ENCODE results near the gene RASAL1. TPM values are rescaled to one million over a fixed set of nuclear protein-coding genes. Genes with fewer than 3 reads are reported as not detected.

The RASAL1 gene
- total RNA-seq, 1 donor = not detected

DNA sequence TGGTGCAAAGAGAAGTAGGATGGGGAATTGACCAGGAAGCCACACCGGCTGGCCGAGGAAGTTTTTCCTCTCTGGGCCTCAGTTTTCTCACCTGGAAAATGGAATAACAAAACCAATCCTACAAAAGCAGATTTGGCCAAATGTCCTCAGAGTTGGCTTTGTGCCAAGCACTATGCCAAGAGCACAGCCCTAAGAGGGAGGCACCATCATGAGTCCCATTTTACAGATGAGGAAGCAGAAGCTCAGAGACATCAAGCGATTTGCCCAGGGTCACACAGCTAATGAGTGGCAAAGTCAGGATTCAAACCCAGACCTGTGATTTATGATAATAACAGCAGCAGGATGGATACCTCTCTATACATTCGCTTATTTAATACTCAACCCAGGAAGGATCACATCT, 27.3 kb downstream of the RASAL1 start:
- no peak overlapping the region for H3K27ac ChIP-seq (ENCODE audit: low read depth, low read length)
- DNase-seq (ENCODE audit: insufficient read length, low spot score, missing footprints) = peak; percentile 69
- no peak overlapping the region for H2AFZ ChIP-seq (ENCODE audit: low read length)
- TF ChIP-seq, protein P1, sequence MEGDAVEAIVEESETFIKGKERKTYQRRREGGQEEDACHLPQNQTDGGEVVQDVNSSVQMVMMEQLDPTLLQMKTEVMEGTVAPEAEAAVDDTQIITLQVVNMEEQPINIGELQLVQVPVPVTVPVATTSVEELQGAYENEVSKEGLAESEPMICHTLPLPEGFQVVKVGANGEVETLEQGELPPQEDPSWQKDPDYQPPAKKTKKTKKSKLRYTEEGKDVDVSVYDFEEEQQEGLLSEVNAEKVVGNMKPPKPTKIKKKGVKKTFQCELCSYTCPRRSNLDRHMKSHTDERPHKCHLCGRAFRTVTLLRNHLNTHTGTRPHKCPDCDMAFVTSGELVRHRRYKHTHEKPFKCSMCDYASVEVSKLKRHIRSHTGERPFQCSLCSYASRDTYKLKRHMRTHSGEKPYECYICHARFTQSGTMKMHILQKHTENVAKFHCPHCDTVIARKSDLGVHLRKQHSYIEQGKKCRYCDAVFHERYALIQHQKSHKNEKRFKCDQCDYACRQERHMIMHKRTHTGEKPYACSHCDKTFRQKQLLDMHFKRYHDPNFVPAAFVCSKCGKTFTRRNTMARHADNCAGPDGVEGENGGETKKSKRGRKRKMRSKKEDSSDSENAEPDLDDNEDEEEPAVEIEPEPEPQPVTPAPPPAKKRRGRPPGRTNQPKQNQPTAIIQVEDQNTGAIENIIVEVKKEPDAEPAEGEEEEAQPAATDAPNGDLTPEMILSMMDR (IDR thresholded peaks at IDR 0.05; ENCODE audit: extremely low read depth, low read depth, low read length) = no peak
- peaks cover 4% of the 10 kb centered on the region for H3K27me3 ChIP-seq (ENCODE audit: insufficient read depth, low read length)
- H4K20me1 ChIP-seq (ENCODE audit: insufficient read depth, low read length) = no peaks in the 10 kb centered on the region
- H3K79me2 ChIP-seq (ENCODE audit: insufficient read depth, low read length) = no peaks in the 10 kb centered on the region
- no peaks in the 10 kb centered on the region for H3K9me3 ChIP-seq (ENCODE audit: low read depth, low read length)
- H3K4me2 ChIP-seq (ENCODE audit: insufficient read depth, low read length) = no peak overlapping the region
- no peaks in the 10 kb centered on the region for H3K36me3 ChIP-seq (ENCODE audit: insufficient read depth, low read length)
- H3K4me3 ChIP-seq (ENCODE audit: insufficient read depth, low read length) = no peak overlapping the region
- no peaks in the 10 kb centered on the region for H3K4me1 ChIP-seq (ENCODE audit: insufficient read depth, low read length)

DNA sequence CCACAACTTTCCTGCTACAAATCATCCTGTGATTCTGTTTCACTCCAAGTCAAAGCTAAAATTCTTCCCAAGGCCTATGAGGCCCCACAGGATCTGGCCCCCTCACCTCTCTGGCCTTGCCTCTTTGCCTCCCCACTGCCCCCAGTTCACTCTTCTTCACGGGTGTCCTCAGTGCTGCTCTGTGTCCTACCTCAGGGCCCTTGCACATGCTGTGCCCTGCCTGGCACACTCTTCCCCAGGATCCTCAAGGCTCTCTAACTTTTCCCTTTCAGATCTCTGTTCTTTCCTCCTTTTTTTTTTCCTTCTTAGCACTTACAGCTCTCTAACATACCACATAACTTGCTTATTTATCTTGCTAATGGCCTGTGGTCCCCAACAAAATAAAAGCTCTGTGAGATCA, 29.2 kb downstream of the RASAL1 start:
- Histone ChIP-seq H3K9me3 (ENCODE audit: low read depth, low read length) (no peaks in the 10 kb centered on the region), H3K4me1 (ENCODE audit: insufficient read depth, low read length) (no peaks in the 10 kb centered on the region)
- peak; percentile 13 for DNase-seq (ENCODE audit: insufficient read length, low spot score, missing footprints)

DNA sequence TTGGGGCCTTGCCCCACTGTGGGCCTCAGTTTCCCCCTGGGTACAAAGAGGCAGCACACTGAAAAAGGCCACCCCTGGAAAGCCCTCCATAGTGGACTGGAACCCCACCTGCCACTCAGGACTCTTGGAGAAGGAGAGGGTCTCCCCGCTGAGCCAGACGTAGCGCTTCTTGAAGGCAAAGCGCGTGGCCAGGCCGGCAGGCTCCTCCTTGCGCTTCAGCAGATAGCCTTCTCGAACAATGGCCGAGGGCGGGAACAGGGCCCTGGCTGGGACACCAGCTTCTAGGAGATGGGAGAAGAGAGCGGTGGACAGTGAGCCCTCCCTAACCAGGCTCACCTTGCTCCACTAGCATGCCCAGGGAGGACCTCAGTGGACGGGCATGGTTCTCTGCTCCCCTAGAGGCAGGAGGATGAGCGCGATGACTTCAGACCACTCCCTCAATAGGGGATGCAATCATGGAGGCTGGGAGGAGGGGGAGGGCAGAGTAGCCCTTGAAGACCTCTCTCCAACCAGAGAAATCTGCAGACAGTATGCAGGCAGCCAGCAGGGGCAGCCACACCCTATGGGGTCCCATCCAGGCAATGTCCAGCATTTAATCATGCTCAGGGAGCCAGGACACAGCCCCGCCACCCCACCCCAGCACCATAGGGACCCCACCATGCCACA, 29.8 kb downstream of the RASAL1 start:
- Histone ChIP-seq H3K9me3 (ENCODE audit: low read depth, low read length) (no peaks in the 10 kb centered on the region), H3K4me1 (ENCODE audit: insufficient read depth, low read length) (no peaks in the 10 kb centered on the region), H3K27me3 (ENCODE audit: insufficient read depth, low read length) (no peaks in the 10 kb centered on the region), H3K4me3 (ENCODE audit: insufficient read depth, low read length) (no peak overlapping the region), H3K27ac (ENCODE audit: low read depth, low read length) (no peak overlapping the region), H4K20me1 (ENCODE audit: insufficient read depth, low read length) (no peaks in the 10 kb centered on the region), H2AFZ (ENCODE audit: low read length) (no peak overlapping the region), H3K4me2 (ENCODE audit: insufficient read depth, low read length) (no peak overlapping the region), H3K36me3 (ENCODE audit: insufficient read depth, low read length) (no peaks in the 10 kb centered on the region), H3K79me2 (ENCODE audit: insufficient read depth, low read length) (no peaks in the 10 kb centered on the region)
- DNase-seq (ENCODE audit: insufficient read length, low spot score, missing footprints) = peak; percentile 26
- TF ChIP-seq, protein P1 (IDR thresholded peaks at IDR 0.05; ENCODE audit: extremely low read depth, low read depth, low read length) = no peak

More for the DNA sequence above, 29.2 kb downstream of the RASAL1 start:
- Histone ChIP-seq H3K79me2 (ENCODE audit: insufficient read depth, low read length) (no peaks in the 10 kb centered on the region), H4K20me1 (ENCODE audit: insufficient read depth, low read length) (no peaks in the 10 kb centered on the region), H3K36me3 (ENCODE audit: insufficient read depth, low read length) (no peaks in the 10 kb centered on the region), H3K27me3 (ENCODE audit: insufficient read depth, low read length) (no peaks in the 10 kb centered on the region), H3K4me2 (ENCODE audit: insufficient read depth, low read length) (no peak overlapping the region), H3K4me3 (ENCODE audit: insufficient read depth, low read length) (no peak overlapping the region), H2AFZ (ENCODE audit: low read length) (no peak overlapping the region), H3K27ac (ENCODE audit: low read depth, low read length) (no peak overlapping the region)
- TF ChIP-seq, protein P1 (IDR thresholded peaks at IDR 0.05; ENCODE audit: extremely low read depth, low read depth, low read length) = no peak

DNA sequence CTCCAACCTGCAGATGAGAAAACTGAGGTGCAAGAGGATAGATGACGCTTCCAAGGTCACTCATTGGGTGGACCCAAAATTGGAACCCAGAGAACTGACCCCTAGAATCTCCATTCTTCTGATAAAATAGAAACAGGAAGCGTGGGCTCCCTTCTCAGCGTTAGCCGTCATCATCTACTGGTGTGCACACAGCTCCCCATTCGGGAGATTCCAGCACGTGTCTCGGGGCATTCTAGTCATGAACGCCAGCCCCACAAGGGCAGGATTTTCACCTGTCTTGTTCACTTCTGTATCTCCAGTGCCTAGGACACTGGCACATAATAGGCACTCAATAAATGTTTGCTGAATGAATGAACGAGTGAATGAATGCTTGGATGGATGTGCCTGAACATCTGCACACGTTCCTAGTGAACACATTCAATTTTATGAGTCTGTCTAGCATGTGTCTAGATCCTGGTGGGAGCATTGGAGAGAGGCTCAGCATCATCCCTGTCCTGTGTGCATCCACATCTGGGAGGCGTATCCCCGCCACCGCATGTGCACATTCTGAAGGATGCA, 30.5 kb downstream of the RASAL1 start:
- Histone ChIP-seq H3K36me3 (ENCODE audit: insufficient read depth, low read length) (no peaks in the 10 kb centered on the region), H3K9me3 (ENCODE audit: low read depth, low read length) (no peaks in the 10 kb centered on the region), H3K27ac (ENCODE audit: low read depth, low read length) (no peak overlapping the region), H3K4me1 (ENCODE audit: insufficient read depth, low read length) (no peaks in the 10 kb centered on the region), H2AFZ (ENCODE audit: low read length) (no peak overlapping the region), H3K79me2 (ENCODE audit: insufficient read depth, low read length) (no peaks in the 10 kb centered on the region), H3K4me3 (ENCODE audit: insufficient read depth, low read length) (no peak overlapping the region), H4K20me1 (ENCODE audit: insufficient read depth, low read length) (no peaks in the 10 kb centered on the region), H3K4me2 (ENCODE audit: insufficient read depth, low read length) (no peak overlapping the region), H3K27me3 (ENCODE audit: insufficient read depth, low read length) (no peaks in the 10 kb centered on the region)
- TF ChIP-seq, protein P1 (IDR thresholded peaks at IDR 0.05; ENCODE audit: extremely low read depth, low read depth, low read length) = no peak
- peak; percentile 32 for DNase-seq (ENCODE audit: insufficient read length, low spot score, missing footprints)

All from osteoblast (primary cell).